OCI-LY3 (cell line): ENCODE measurements around the gene ECHS1.

Experiments
- H2AFZ ChIP-seq: fragments of 200-600, 300-600 bp; shearing (Covaris generic); 2 replicates; pipeline ENCODE4 v1.6.0; 2014; ENCODE audit warnings: antibody characterized with exemption, low read depth, low read length
- H3K27ac ChIP-seq: fragments of 200-600, 300-600 bp; sonication (generic); 2 replicates; pipeline ENCODE4 v1.5.1; 2014; ENCODE audit warnings: mild to moderate bottlenecking, low read length, moderate library complexity, mixed read lengths
- H3K27me3 ChIP-seq: fragments of 200-600, 300-600 bp; sonication (generic); 2 replicates; pipeline ENCODE4 v1.6.1; 2014; ENCODE audit warnings: low read depth, low read length, mixed read lengths
- H3K36me3 ChIP-seq: fragments of 200-600, 300-600 bp; sonication (generic); replicated peaks from 2 replicates; pipeline ENCODE3; 2014; ENCODE audit warnings: low read depth, low read length, mixed read lengths
- H3K4me1 ChIP-seq: fragments of 300-600, 200-600 bp; sonication (generic); 2 replicates; pipeline ENCODE4 v1.6.1; 2014; ENCODE audit warnings: low read length, mixed read lengths
- H3K4me2 ChIP-seq: fragments of 200-600, 300-600 bp; sonication (generic); 2 replicates; pipeline ENCODE4 v1.6.1; 2014; ENCODE audit warnings: low read length, mixed read lengths
- H3K4me3 ChIP-seq: fragments of 300-600, 200-600 bp; sonication (generic); 2 replicates; pipeline ENCODE4 v1.5.1; 2014; ENCODE audit warnings: antibody characterized with exemption, mild to moderate bottlenecking, low read length, moderate library complexity
- H3K79me2 ChIP-seq: fragments of 300-600, 200-600 bp; shearing (Covaris generic); 2 replicates; pipeline ENCODE4 v1.6.1; 2014; ENCODE audit warnings: mild to moderate bottlenecking, low read length, mixed read lengths
- H3K9ac ChIP-seq: fragments of 300-600, 200-600 bp; shearing (Covaris generic); 2 replicates; pipeline ENCODE4 v1.6.0; 2014; ENCODE audit warnings: mild to moderate bottlenecking, low read length, moderate library complexity
- H3K9me3 ChIP-seq: fragments of 200-600, 300-600 bp; shearing (Covaris generic); 2 replicates; pipeline ENCODE4 v1.6.1; 2014; ENCODE audit warnings: low read length, mixed read lengths; ENCODE audit not compliant: insufficient read depth
- H4K20me1 ChIP-seq: fragments of 200-600, 300-600 bp; sonication (generic); 2 replicates; pipeline ENCODE4 v1.6.1; 2016; ENCODE audit warnings: low read length, mixed read lengths; ENCODE audit not compliant: insufficient read depth
- CTCF ChIP-seq: fragments of 200-600, 300-600 bp; sonication (generic); IDR thresholded peaks from 2 replicates; pipeline ENCODE4 v1.5.1; 2014; ENCODE audit warnings: antibody characterized with exemption, low read length, low read depth
- EZH2phosphoT487 ChIP-seq: fragments of 200-600 bp; shearing (Covaris generic); IDR thresholded peaks from 2 replicates; pipeline ENCODE4 v1.6.1; 2018; ENCODE audit warnings: antibody characterized with exemption, mixed run types, low read depth

The ECHS1 gene

GRCh38 chr10:133356549-133357284 lies 16.4 kb downstream of the ECHS1 start:
- no peak overlapping the region for H2AFZ ChIP-seq
- H3K36me3 ChIP-seq, result peaks cover 5% of the 10 kb centered on the region
- peak overlapping the region; percentile 94 for H3K4me3 ChIP-seq
- no peaks in the 10 kb centered on the region for H4K20me1 ChIP-seq
- peaks cover 8% of the 10 kb centered on the region; the same call in 1 of the 2 replicates for H3K4me1 ChIP-seq
- H3K9me3 ChIP-seq, result no peaks in the 10 kb centered on the region
- H3K4me2 ChIP-seq, result peak overlapping the region; percentile 95
- H3K27ac ChIP-seq, result peak overlapping the region; percentile 55; the same call in 1 of the 2 replicates
- TF ChIP-seq CTCF (no peak), EZH2phosphoT487 (no peak)
- no peaks in the 10 kb centered on the region for H3K27me3 ChIP-seq
- H3K9ac ChIP-seq, result peak overlapping the region; percentile 96
- peaks cover 9% of the 10 kb centered on the region for H3K79me2 ChIP-seq

GRCh38 chr10:133355991-133356390 lies 17.2 kb downstream of the ECHS1 start:
- Histone ChIP-seq H4K20me1 (no peaks in the 10 kb centered on the region), H3K27me3 (no peaks in the 10 kb centered on the region), H3K4me2 (peak overlapping the region; percentile 95), H2AFZ (no peak overlapping the region), H3K9ac (no peak overlapping the region), H3K36me3 (peaks cover 5% of the 10 kb centered on the region), H3K4me3 (0 out of 2 replicates have a peak overlapping the region, but pooled peaks have one; percentile 94), H3K79me2 (peaks cover 9% of the 10 kb centered on the region), H3K9me3 (no peaks in the 10 kb centered on the region), H3K4me1 (peaks cover 8% of the 10 kb centered on the region; the same call in 1 of the 2 replicates), H3K27ac (no peak overlapping the region)
- TF ChIP-seq EZH2phosphoT487, result no peak
- no peak for TF ChIP-seq CTCF

GRCh38 chr10:133355266-133355665 lies 17.9 kb downstream of the ECHS1 start:
- Histone ChIP-seq H2AFZ (no peak overlapping the region), H3K9me3 (no peaks in the 10 kb centered on the region), H4K20me1 (no peaks in the 10 kb centered on the region), H3K27ac (no peak overlapping the region), H3K4me1 (peaks cover 8% of the 10 kb centered on the region; the same call in 1 of the 2 replicates), H3K27me3 (no peaks in the 10 kb centered on the region), H3K9ac (no peak overlapping the region), H3K4me2 (no peak overlapping the region), H3K4me3 (no peak overlapping the region), H3K36me3 (peaks cover 5% of the 10 kb centered on the region), H3K79me2 (peaks cover 9% of the 10 kb centered on the region)
- no peak for TF ChIP-seq EZH2phosphoT487
- no peak for TF ChIP-seq CTCF

GRCh38 chr10:133354672-133355240 lies 18.4 kb downstream of the ECHS1 start:
- no peaks in the 10 kb centered on the region for H3K27me3 ChIP-seq
- no peak overlapping the region for H3K4me3 ChIP-seq
- H3K4me1 ChIP-seq, result peaks cover 8% of the 10 kb centered on the region; the same call in 1 of the 2 replicates
- H3K9me3 ChIP-seq, result no peaks in the 10 kb centered on the region
- H3K36me3 ChIP-seq, result peaks cover 5% of the 10 kb centered on the region
- TF ChIP-seq EZH2phosphoT487 (no peak), CTCF (no peak)
- no peak overlapping the region for H3K4me2 ChIP-seq
- H4K20me1 ChIP-seq, result no peaks in the 10 kb centered on the region
- H3K9ac ChIP-seq, result no peak overlapping the region
- no peak overlapping the region for H2AFZ ChIP-seq
- H3K79me2 ChIP-seq, result peaks cover 9% of the 10 kb centered on the region
- H3K27ac ChIP-seq, result no peak overlapping the region
